Gastrocnemius medialis (tissue), 4 donors: ENCODE data around the gene NFIA.

Experiments used
- CTCF ChIP-seq, 5 experiments: fragments of 450-650 bp in 3 of 5; fragments of 200-600 bp in 2 of 5; sonication (generic) in 2 of 5; IDR thresholded peaks in 4 of 5; conservative IDR thresholded peaks in 1 of 5; 1 replicate in 4 of 5; 2 replicates in 1 of 5; pipeline ENCODE4 v1.5.1; 2016 to 2019; ENCODE audit warnings: antibody characterized with exemption in 5 of 5, mild to moderate bottlenecking in 3 of 5, moderate library complexity in 3 of 5
- POLR2A ChIP-seq, 2 donors: fragments of 450-650 bp; IDR thresholded peaks; one replicate each; pipeline ENCODE4 v1.6.1; 2017; ENCODE audit warnings: antibody characterized with exemption in 2 of 2, mild to moderate bottlenecking in 2 of 2, moderate library complexity in 2 of 2

DNA sequence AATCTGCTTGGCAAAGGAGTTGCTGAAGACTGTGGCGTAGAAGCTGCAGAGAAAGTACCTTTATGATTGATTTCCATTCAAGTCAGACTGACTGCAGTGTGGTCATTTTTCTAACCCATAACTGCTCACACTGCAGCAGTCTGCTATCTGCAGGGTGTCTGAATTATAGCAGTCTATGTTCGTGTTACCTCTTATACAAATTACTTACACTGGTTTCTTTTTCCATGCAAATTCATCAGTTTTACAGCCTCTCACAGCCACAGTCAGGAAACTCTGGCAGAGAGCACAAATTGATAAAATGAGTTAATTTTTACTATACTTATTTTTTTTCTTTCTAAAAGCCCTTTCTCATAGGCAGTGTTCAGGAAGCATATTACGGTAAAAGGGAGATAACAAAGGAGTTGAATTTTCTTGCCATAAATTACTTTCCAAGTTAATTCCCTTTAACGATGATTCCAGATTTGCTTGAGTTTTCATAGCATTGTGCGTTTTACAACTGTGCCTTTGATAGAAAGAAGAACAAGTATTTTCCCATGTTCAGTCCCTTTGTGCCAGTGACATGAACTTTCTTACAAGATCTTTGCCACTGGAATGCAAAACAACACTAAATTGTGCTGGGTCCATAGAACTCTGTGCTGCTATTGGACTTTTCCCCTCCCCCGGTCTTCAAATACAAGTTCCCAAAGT lies 261.5 kb downstream of the NFIA start:
- TF ChIP-seq CTCF (IDR thresholded peaks at IDR 0.05 in 4 of 5, conservative IDR thresholded peaks at IDR 0.05 in 1 of 5) (no peak), POLR2A (IDR thresholded peaks at IDR 0.05) (no peak)
